Measurements from ENCODE around the gene BEND3. TPM values are rescaled to one million over a fixed set of nuclear protein-coding genes. Genes with fewer than 3 reads are reported as not detected.
"Not testable (repeated sequence)": the region's sequence is repeated elsewhere in the genome, so short reads cannot be mapped to it uniquely, and the experiment has no call there.

The BEND3 gene
- total RNA-seq, 2 experiments from 2014 or later, result 2.3 to 2.5 TPM

GRCh38 chr6:107032051-107032450 lies 83.3 kb downstream of the BEND3 start:
- H3K4me1 Mint-ChIP-seq, result peaks cover 34% of the 10 kb centered on the region
- DNase-seq, result no peak
- POLR2A ChIA-PET, result no interaction called here
- no peaks in the 10 kb centered on the region for H3K9me3 Mint-ChIP-seq
- H3K36me3 Mint-ChIP-seq (ENCODE audit: low read depth), result peaks cover 37% of the 10 kb centered on the region
- peak overlapping the region; percentile 17 for H3K27ac Mint-ChIP-seq
- no peak overlapping the region for H3K4me3 Mint-ChIP-seq
- H3K27me3 Mint-ChIP-seq, result no peaks in the 10 kb centered on the region
- CTCF ChIA-PET, result interaction anchor here (1.0 to 1.3 kb wide), 2 partner anchors 10 to 82 kb away, joined by 3 to 4 read pairs; no protein-coding TSS in a partner anchor

GRCh38 chr6:107030151-107030550 lies 85.2 kb downstream of the BEND3 start:
- Mint-ChIP-seq H3K4me1 (peaks cover 36% of the 10 kb centered on the region), H3K4me3 (peak overlapping the region; percentile 98), H3K27ac (peak overlapping the region; percentile 47), H3K9me3 (no peaks in the 10 kb centered on the region), H3K27me3 (no peaks in the 10 kb centered on the region), H3K36me3 (ENCODE audit: low read depth) (peaks cover 33% of the 10 kb centered on the region)
- CTCF ChIA-PET, result interaction anchor here (0.6 to 1.9 kb wide), 3 partner anchors 32 to 83 kb away, joined by 4 to 5 read pairs (median 4); no protein-coding TSS in a partner anchor
- DNase-seq, result no peak
- POLR2A ChIA-PET, result interaction anchor here (0.8 to 3.0 kb wide), 3 partner anchors 31 to 84 kb away, joined by 3 to 18 read pairs (median 4); no protein-coding TSS in a partner anchor

GRCh38 chr6:107026965-107027364 lies 88.3 kb downstream of the BEND3 start:
- Mint-ChIP-seq H3K4me1 (peaks cover 30% of the 10 kb centered on the region), H3K27ac (peak overlapping the region; percentile 60), H3K9me3 (no peaks in the 10 kb centered on the region), H3K27me3 (no peaks in the 10 kb centered on the region), H3K36me3 (ENCODE audit: low read depth) (peaks cover 18% of the 10 kb centered on the region), H3K4me3 (peak overlapping the region; percentile 30)
- CTCF ChIA-PET, result interaction anchor here (0.6 to 2.6 kb wide), 12 partner anchors 16 to 222 kb away, joined by 3 to 26 read pairs (median 4); no protein-coding TSS in a partner anchor
- POLR2A ChIA-PET, result interaction anchor here (0.8 to 1.7 kb wide), 2 partner anchors 36 to 89 kb away, joined by 3 to 6 read pairs; partner anchors contain the start of gene BEND3
- DNase-seq, result no peak

- H3K9me3 Mint-ChIP-seq, result no peaks in the 10 kb centered on the region
- H3K4me1 Mint-ChIP-seq, result peaks cover 7% of the 10 kb centered on the region
- H3K27me3 Mint-ChIP-seq, result no peaks in the 10 kb centered on the region
- no peak overlapping the region for H3K27ac Mint-ChIP-seq
- DNase-seq, result no peak
- CTCF ChIA-PET, result interaction anchor here (1.2 kb wide), 1 partner anchor 24 kb away, joined by 3 read pairs; no protein-coding TSS in a partner anchor
- no peaks in the 10 kb centered on the region for H3K36me3 Mint-ChIP-seq (ENCODE audit: low read depth)
- POLR2A ChIA-PET, result interaction anchor here (0.7 kb wide), 1 partner anchor 92 kb away, joined by 3 read pairs; no protein-coding TSS in a partner anchor
- no peak overlapping the region for H3K4me3 Mint-ChIP-seq
Measured at GRCh38 chr6:107021446-107022185, 93.7 kb downstream of the BEND3 start.

- DNase-seq, result no peak
- Mint-ChIP-seq H3K4me1 (peaks cover 7% of the 10 kb centered on the region), H3K27ac (no peak overlapping the region), H3K27me3 (no peaks in the 10 kb centered on the region), H3K9me3 (no peaks in the 10 kb centered on the region), H3K36me3 (ENCODE audit: low read depth) (no peaks in the 10 kb centered on the region), H3K4me3 (no peak overlapping the region)
- POLR2A ChIA-PET, result no interaction called here
- CTCF ChIA-PET, result no interaction called here
Measured at GRCh38 chr6:107020239-107020638, 95.1 kb downstream of the BEND3 start.

GRCh38 chr6:107019628-107020027 lies 95.7 kb downstream of the BEND3 start:
- H3K27ac Mint-ChIP-seq; H3K36me3 Mint-ChIP-seq (ENCODE audit: low read depth); DNase-seq; H3K4me1 Mint-ChIP-seq; H3K9me3 Mint-ChIP-seq; H3K27me3 Mint-ChIP-seq; H3K4me3 Mint-ChIP-seq; POLR2A ChIA-PET; CTCF ChIA-PET: not testable (repeated sequence)

- ChIA-PET POLR2A (no interaction called here), CTCF (interaction anchor here (0.6 kb wide), 1 partner anchor 755 kb away, joined by 3 read pairs; no protein-coding TSS in a partner anchor)
- Mint-ChIP-seq H3K9me3 (no peaks in the 10 kb centered on the region), H3K27me3 (no peaks in the 10 kb centered on the region), H3K4me3 (no peak overlapping the region), H3K4me1 (peaks cover 7% of the 10 kb centered on the region), H3K36me3 (ENCODE audit: low read depth) (no peaks in the 10 kb centered on the region), H3K27ac (no peak overlapping the region)
- DNase-seq, result no peak
Measured at GRCh38 chr6:107019047-107019446, 96.3 kb downstream of the BEND3 start.

Other genes starting within 250 kb of the BEND3 start
- gene CD24, start 140.8 kb downstream of the BEND3 start, total RNA-seq, result under 1 TPM in 1 of 2 experiments, not detected in 1; 0.40 TPM
- gene MTRES1, start 87.3 kb downstream of the BEND3 start, total RNA-seq, result 10 to 100 TPM; 16.8 to 18.4 TPM